K562 (cell line): Measurements from ENCODE around the gene CLSTN1. TPM values are rescaled to one million over a fixed set of nuclear protein-coding genes. Genes with fewer than 3 reads are reported as not detected.

Experiments used
- CBX5 ChIP-seq: IDR thresholded peaks from 2 replicates; pipeline ENCODE4 v1.6.1; 2014; ENCODE audit warnings: low read depth, borderline replicate concordance
- CREB3 ChIP-seq: fragments of 450-650 bp; conservative IDR thresholded peaks from 2 replicates; pipeline ENCODE4 v1.6.1; 2016; ENCODE audit warnings: missing genetic modification characterization, low read depth, mild to moderate bottlenecking, missing compliant biosample characterization, moderate library complexity
- FOS ChIP-seq: IDR thresholded peaks from 3 replicates; pipeline ENCODE4 v1.6.1; 2011; ENCODE audit not compliant: insufficient read length; ENCODE audit errors: extremely low read depth
- HSF4 ChIP-seq: fragments of 250-450 bp; sonication (Bioruptor Pico); IDR thresholded peaks from 2 replicates; pipeline ENCODE4 v2.1.2; 2022; ENCODE audit warnings: mild to moderate bottlenecking, moderate library complexity, borderline replicate concordance
- KAT7 ChIP-seq: sonication (generic); formaldehyde crosslinking; IDR thresholded peaks from 2 replicates; pipeline ENCODE4 v1.8.0; 2022; ENCODE audit warnings: missing genetic modification reagents, mild to moderate bottlenecking, borderline replicate concordance
- LCOR ChIP-seq: sonication (generic); formaldehyde crosslinking; IDR thresholded peaks from 2 replicates; pipeline ENCODE4 v1.8.0; 2022; ENCODE audit warnings: mild to moderate bottlenecking, missing genetic modification reagents
- NCOA6 ChIP-seq: fragments of 450-650 bp; IDR thresholded peaks from 2 replicates; pipeline ENCODE4 v1.6.1; 2017; ENCODE audit warnings: mild to moderate bottlenecking
- NR2C2 ChIP-seq, 2 experiments: fragments of 200-800 bp in 1 of 2; sonication (Bioruptor generic) in 1 of 2; sonication (generic) in 1 of 2; formaldehyde crosslinking in 1 of 2; IDR thresholded peaks; 2 replicates each; pipeline versions ENCODE4 v1.6.1 to v1.8.0; 2016 to 2022; ENCODE audit warnings: mild to moderate bottlenecking in 1 of 2, missing compliant biosample characterization in 1 of 2, missing genetic modification characterization in 1 of 2, missing genetic modification reagents in 1 of 2
- RERE ChIP-seq: sonication (generic); formaldehyde crosslinking; IDR thresholded peaks from 2 replicates; pipeline ENCODE4 v1.8.0; 2023; ENCODE audit warnings: missing genetic modification reagents, mild to moderate bottlenecking, borderline replicate concordance
- TOE1 ChIP-seq, 2 experiments: fragments of 450-650 bp in 1 of 2; sonication (generic) in 1 of 2; formaldehyde crosslinking in 1 of 2; IDR thresholded peaks; 2 replicates each; pipeline versions ENCODE4 v1.7.1 to v1.8.0; 2016 to 2022; ENCODE audit warnings: borderline replicate concordance in 2 of 2, mild to moderate bottlenecking in 2 of 2, antibody characterized with exemption in 1 of 2, inconsistent platforms in 1 of 2, low read depth in 1 of 2, missing genetic modification reagents in 1 of 2, moderate library complexity in 1 of 2
- TSHZ1 ChIP-seq: fragments of 250-450 bp; sonication (Bioruptor Pico); IDR thresholded peaks from 2 replicates; pipeline ENCODE4 v1.4.0; 2020; ENCODE audit warnings: mild to moderate bottlenecking, moderate library complexity
- ZNF24 ChIP-seq: fragments of 450-650 bp; IDR thresholded peaks from 2 replicates; pipeline ENCODE4 v1.6.1; 2016
- ZNF280B ChIP-seq: fragments of 250-450 bp; sonication (Bioruptor Pico); IDR thresholded peaks from 2 replicates; pipeline ENCODE4 v1.5.1; 2021; ENCODE audit warnings: mild to moderate bottlenecking
- ZNF347 ChIP-seq: fragments of 450-650 bp; formaldehyde crosslinking; IDR thresholded peaks from 2 replicates; pipeline ENCODE4 v1.4.0; 2020; ENCODE audit warnings: low read depth, mild to moderate bottlenecking, moderate library complexity
- polyA plus RNA-seq, 8 experiments: library from polyadenylated mRNA; depleted of rRNA in 4 of 8; stranded (reverse) in 5 of 8; unstranded in 3 of 8; fragments of >200 nt; fragmentation: Nextera tagmentation in 2 of 8; fragmentation: Illumina TruSeq in 1 of 8; extraction: Ambion mirVana in 2 of 8; extraction: Trizol in 1 of 8; gene quantifications; 2 replicates each; pipeline versions ENCODE4 v1.2.1 to v1.2.3, GENCODE V29; 2011 to 2014; ENCODE audit warnings: inconsistent platforms in 1 of 8, missing spikeins in 1 of 8
- total RNA-seq, 7 experiments: library from RNA; depleted of rRNA in 6 of 7; stranded (reverse); fragments of >200 nt in 6 of 7; fragmentation: Illumina TruSeq in 2 of 7; extraction: Trizol in 2 of 7; gene quantifications; 2 replicates each; pipeline versions ENCODE4 v1.2.1 to v1.2.3, GENCODE V29; 2011 to 2021; ENCODE audit warnings: low replicate concordance in 1 of 7

The CLSTN1 gene
- total and polyA plus RNA-seq, 9 of the 15 experiments (the other 6 are each of a cell fraction or from before 2014, with no cell fraction given) = 1.1 to 32.5 (median 13.3) TPM

- TF ChIP-seq TSHZ1 (CRISPR knock-in tag) (no peak), ZNF347 (CRISPR knock-in tag) (no peak), CREB3 (tag) (no peak), KAT7 (no peak), LCOR (CRISPR knock-in tag) (no peak), CBX5 (no peak), RERE (CRISPR knock-in tag) (no peak), NR2C2 (CRISPR knock-in tag; IDR thresholded peaks at IDR 0.05) (no peak), NR2C2 (tag; IDR thresholded peaks at IDR 0.05) (no peak), ZNF24 (no peak), HSF4 (CRISPR knock-in tag) (no peak), FOS (no peak), TOE1 (IDR thresholded peaks at IDR 0.05; ENCODE audit: borderline replicate concordance) (no peak), TOE1 (CRISPR knock-in tag; IDR thresholded peaks at IDR 0.05; ENCODE audit: borderline replicate concordance, low read depth) (no peak), ZNF280B (CRISPR knock-in tag) (no peak), NCOA6 (no peak)
Observed at GRCh38 chr1:9768983-9769382, 54.8 kb downstream of the CLSTN1 start (continued).
